Ovary (tissue), 10 donors: ENCODE data around the gene DCLRE1A. TPM values are rescaled to one million over a fixed set of nuclear protein-coding genes. Genes with fewer than 3 reads are reported as not detected.

Source experiments
- DNase-seq, 5 donors: peaks; one replicate each; pipeline ENCODE4 v3.0.0-alpha.2; 2019 to 2020
- H3K27ac ChIP-seq, 2 donors: fragments of 200-600 bp; one replicate each; pipeline versions ENCODE4 v1.5.1 to v1.8.0; 2019 to 2022
- H3K27me3 ChIP-seq: fragments of 200-600 bp; one replicate; pipeline ENCODE4 v1.8.0; 2022
- H3K36me3 ChIP-seq: fragments of 200-600 bp; sonication (generic); one replicate; pipeline ENCODE4 v1.5.1; 2019
- H3K4me1 ChIP-seq: one replicate; pipeline ENCODE4 v1.8.1; 2013; ENCODE audit warnings: mild to moderate bottlenecking, moderate library complexity; ENCODE audit not compliant: insufficient read depth
- H3K4me3 ChIP-seq: fragments of 200-600 bp; sonication (generic); one replicate; pipeline ENCODE4 v1.5.1; 2017
- H3K9me3 ChIP-seq, 2 donors: fragments of 200-600 bp in 1 of 2; sonication (generic) in 1 of 2; one replicate each; pipeline versions ENCODE4 v1.5.1 to v1.8.1; 2013 to 2019; ENCODE audit warnings: mild to moderate bottlenecking in 1 of 2, moderate library complexity in 1 of 2
- EP300 ChIP-seq: sonication (generic); formaldehyde crosslinking; IDR thresholded peaks from one replicate; pipeline ENCODE4 v1.6.1; 2017; ENCODE audit warnings: antibody characterized with exemption
- POLR2A ChIP-seq: fragments of 450-650 bp; IDR thresholded peaks from one replicate; pipeline ENCODE4 v1.6.1; 2017; ENCODE audit warnings: antibody characterized with exemption, mild to moderate bottlenecking, moderate library complexity
- WGBS, 3 donors: extraction: QIAGEN DNeasy Blood & Tissue Kit in 1 of 3; methylation state at CpG; one replicate each; pipeline versions ENCODE4 v1.1.5 to v1.1.7; 2013 to 2017; 5-methylcytosine and 5-hydroxymethylcytosine counted together
- intact Hi-C, 4 donors: fragments of 100-400 bp; cut with DNase I; formaldehyde crosslinking; loops; one replicate each; pipeline versions ENCODE4 v1.11.0 to v1.15.1; 2022 to 2023
- long read RNA-seq, 3 donors: library from polyadenylated mRNA in 2 of 3; unstranded in 2 of 3; transcript quantifications; one replicate each; pipeline ENCODE4 v2.0.0 and lab custom pipeline, GENCODE V29; 2021 to 2026
- polyA plus RNA-seq, 2 donors: library from polyadenylated mRNA; stranded (reverse); fragments of 200-250 nt in 1 of 2; fragments of 350-450 nt in 1 of 2; fragmentation: Illumina TruSeq in 1 of 2; extraction: RNeasy Lipid Tissue Mini Kit (QIAGEN cat#74804) in 1 of 2; gene quantifications; one replicate each; pipeline ENCODE4 v1.2.3, GENCODE V29; 2013 to 2014
- total RNA-seq, 7 donors: library from RNA; depleted of rRNA in 2 of 7; stranded (reverse); fragments of >200 nt in 2 of 7; fragmentation: NEBNext Ultra II Directional in 3 of 7; extraction: Animal tissue kit (Norgen Biotek cat#: 25700) in 3 of 7; gene quantifications; one replicate each; pipeline versions ENCODE4 v1.1.0 to v1.2.4, GENCODE V29; 2016 to 2023
- TF ChIP-seq, protein P1 (sequence below), 3 donors: fragments of 450-650 bp in 2 of 3; fragments of 200-600 bp in 1 of 3; IDR thresholded peaks; one replicate each; pipeline versions ENCODE4 v1.5.1 to v1.8.0; 2016 to 2022; ENCODE audit warnings: antibody characterized with exemption in 3 of 3, mild to moderate bottlenecking in 1 of 3
- donor health status: DM: no; HTN: no; CAD: no; lungs with moderate emphysema.
- donor health status: DM: no; HTN: no; CAD: no.
- donor health status: Bipolar disorder and iron deficiency.
- donor health status: DM: yes; HTN: yes; CAD: no.
- donor health status: DM: no; HTN: no; CAD: no.
- donor health status: DM: yes; HTN: yes; CAD: no.

Gene DCLRE1A
- 1 to 10 TPM; 4.0 to 8.0 (median 5.7) TPM for total RNA-seq
- polyA plus RNA-seq: 1 to 10 TPM; 3.4 to 4.3 TPM
- long read RNA-seq, donor 1, partial matches to known transcripts: 6 of 6 reads
- long read RNA-seq, donor 1, other reads (novel, unspliced or antisense): 0 of 6 reads
- long read RNA-seq, donor 2, full-length matches to known transcripts: 4 of 4 reads
- long read RNA-seq, donor 2, partial matches to known transcripts: 0 of 4 reads
- long read RNA-seq, donor 2, other reads (novel, unspliced or antisense): 0 of 4 reads
- long read RNA-seq, donor 3, full-length matches to known transcripts: 9 of 11 reads
- long read RNA-seq, donor 3, partial matches to known transcripts: 0 of 11 reads
- long read RNA-seq, donor 3, other reads (novel, unspliced or antisense): 2 of 11 reads

DNA sequence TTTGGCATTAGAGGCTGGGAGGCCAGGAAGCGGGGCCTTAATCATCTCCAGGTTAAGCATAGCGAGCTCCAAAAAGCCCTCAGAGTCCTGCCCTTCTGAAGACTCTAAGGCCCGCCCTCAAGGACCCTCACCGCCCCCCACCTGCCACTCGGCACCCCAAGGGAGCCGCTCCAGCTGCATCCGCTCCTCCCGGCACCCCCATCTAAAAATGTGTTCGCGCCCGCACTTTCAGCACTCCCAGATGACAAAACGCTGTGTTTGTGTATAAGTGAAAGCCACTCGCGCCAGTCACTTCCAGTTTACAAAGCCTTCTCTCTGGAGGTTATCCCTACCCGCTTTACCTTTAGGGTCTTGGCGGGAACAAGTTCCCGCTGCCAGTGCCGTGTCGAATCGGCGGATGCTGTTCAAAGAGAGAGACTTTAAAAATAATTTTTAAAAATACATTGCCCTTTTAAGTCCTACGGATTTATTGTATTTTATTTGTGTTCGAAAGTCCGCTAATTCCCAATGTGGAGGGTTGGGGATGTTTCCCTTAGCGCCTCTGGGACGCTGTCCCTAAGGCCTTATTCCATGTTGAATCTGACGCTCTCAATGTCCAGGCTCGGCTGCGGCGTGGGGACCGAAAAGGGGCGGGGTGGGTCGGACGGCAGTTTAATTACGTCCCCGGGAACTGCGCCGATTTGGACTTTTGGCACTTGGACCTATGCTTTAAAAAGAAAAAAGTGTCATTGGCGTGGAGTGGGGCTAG lies at the start of gene DCLRE1A, which contains the start of gene NHLRC2:
Gene DCLRE1A (minus strand): TSS at position 70 of the 748 bp plus-strand sequence. CDS start 900 bp downstream, outside the sequence.
Gene NHLRC2 (plus strand): TSS at position 649 of the 748 bp plus-strand sequence. CDS start 212 bp downstream, outside the sequence.
- Histone ChIP-seq H3K4me3 (peak within 1 kb of the TSS; percentile 90), H3K4me1 (peaks cover 6% of the 10 kb centered on the region), H3K36me3 (no peaks in the 10 kb centered on the region), H3K27ac (peak within 1 kb of the TSS; percentile 83), H3K9me3 (no peaks in the 10 kb centered on the region), H3K27me3 (no peaks in the 10 kb centered on the region)
- TF ChIP-seq, protein P1, sequence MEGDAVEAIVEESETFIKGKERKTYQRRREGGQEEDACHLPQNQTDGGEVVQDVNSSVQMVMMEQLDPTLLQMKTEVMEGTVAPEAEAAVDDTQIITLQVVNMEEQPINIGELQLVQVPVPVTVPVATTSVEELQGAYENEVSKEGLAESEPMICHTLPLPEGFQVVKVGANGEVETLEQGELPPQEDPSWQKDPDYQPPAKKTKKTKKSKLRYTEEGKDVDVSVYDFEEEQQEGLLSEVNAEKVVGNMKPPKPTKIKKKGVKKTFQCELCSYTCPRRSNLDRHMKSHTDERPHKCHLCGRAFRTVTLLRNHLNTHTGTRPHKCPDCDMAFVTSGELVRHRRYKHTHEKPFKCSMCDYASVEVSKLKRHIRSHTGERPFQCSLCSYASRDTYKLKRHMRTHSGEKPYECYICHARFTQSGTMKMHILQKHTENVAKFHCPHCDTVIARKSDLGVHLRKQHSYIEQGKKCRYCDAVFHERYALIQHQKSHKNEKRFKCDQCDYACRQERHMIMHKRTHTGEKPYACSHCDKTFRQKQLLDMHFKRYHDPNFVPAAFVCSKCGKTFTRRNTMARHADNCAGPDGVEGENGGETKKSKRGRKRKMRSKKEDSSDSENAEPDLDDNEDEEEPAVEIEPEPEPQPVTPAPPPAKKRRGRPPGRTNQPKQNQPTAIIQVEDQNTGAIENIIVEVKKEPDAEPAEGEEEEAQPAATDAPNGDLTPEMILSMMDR (IDR thresholded peaks at IDR 0.05): no peak
- TF ChIP-seq POLR2A: peak; percentile 37
- TF ChIP-seq EP300: no peak
- intact Hi-C loops: no loop called here
- WGBS, 3 donors: 0% methylated on average over 39 of the region's 39 CpGs
- peak; percentile 72 to 84 (median 78) for DNase-seq

GRCh38 chr10:113899952-113900598 lies 46.2 kb upstream of the DCLRE1A start:
- H3K9me3 ChIP-seq: no peaks in the 10 kb centered on the region
- H3K27ac ChIP-seq: no peak overlapping the region
- intact Hi-C loops: no loop called here
- TF ChIP-seq POLR2A (no peak), EP300 (no peak)
- TF ChIP-seq, protein P1 (IDR thresholded peaks at IDR 0.05): no peak
- H3K27me3 ChIP-seq: no peaks in the 10 kb centered on the region
- H3K36me3 ChIP-seq: no peaks in the 10 kb centered on the region
- H3K4me1 ChIP-seq: no peaks in the 10 kb centered on the region
- 94 to 100% (median 96%) methylated on average over 2 of the region's 2 CpGs for WGBS, 3 donors
- DNase-seq: no peak
- H3K4me3 ChIP-seq: no peak overlapping the region

GRCh38 chr10:113897693-113898618 lies 44.1 kb upstream of the DCLRE1A start:
- Histone ChIP-seq H3K27ac (no peak overlapping the region), H3K9me3 (no peaks in the 10 kb centered on the region), H3K27me3 (no peaks in the 10 kb centered on the region), H3K36me3 (no peaks in the 10 kb centered on the region), H3K4me3 (no peak overlapping the region), H3K4me1 (no peaks in the 10 kb centered on the region)
- 90 to 92% (median 91%) methylated on average over 6 of the region's 6 CpGs for WGBS, 3 donors
- no peak for TF ChIP-seq EP300
- no peak for TF ChIP-seq POLR2A
- TF ChIP-seq, protein P1 (IDR thresholded peaks at IDR 0.05): no peak
- intact Hi-C loops: no loop called here
- no peak for DNase-seq
